ENCODE data around the gene FLCN.

GRCh38 chr17:17264430-17264829, 27.5 kb upstream of the FLCN start:
- TF ChIP-seq, protein P1, sequence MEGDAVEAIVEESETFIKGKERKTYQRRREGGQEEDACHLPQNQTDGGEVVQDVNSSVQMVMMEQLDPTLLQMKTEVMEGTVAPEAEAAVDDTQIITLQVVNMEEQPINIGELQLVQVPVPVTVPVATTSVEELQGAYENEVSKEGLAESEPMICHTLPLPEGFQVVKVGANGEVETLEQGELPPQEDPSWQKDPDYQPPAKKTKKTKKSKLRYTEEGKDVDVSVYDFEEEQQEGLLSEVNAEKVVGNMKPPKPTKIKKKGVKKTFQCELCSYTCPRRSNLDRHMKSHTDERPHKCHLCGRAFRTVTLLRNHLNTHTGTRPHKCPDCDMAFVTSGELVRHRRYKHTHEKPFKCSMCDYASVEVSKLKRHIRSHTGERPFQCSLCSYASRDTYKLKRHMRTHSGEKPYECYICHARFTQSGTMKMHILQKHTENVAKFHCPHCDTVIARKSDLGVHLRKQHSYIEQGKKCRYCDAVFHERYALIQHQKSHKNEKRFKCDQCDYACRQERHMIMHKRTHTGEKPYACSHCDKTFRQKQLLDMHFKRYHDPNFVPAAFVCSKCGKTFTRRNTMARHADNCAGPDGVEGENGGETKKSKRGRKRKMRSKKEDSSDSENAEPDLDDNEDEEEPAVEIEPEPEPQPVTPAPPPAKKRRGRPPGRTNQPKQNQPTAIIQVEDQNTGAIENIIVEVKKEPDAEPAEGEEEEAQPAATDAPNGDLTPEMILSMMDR (IDR thresholded peaks at IDR 0.05), result no peak
- no peak for TF ChIP-seq POLR2A (IDR thresholded peaks at IDR 0.05)

Measured in adrenal gland (tissue), 5 donors.